HL-60 (cell line): ENCODE measurements around the gene HIP1R.
A peak's percentile ranks its signal among the peaks of the same experiment; 100 is the strongest.

Source experiments
- CTCF ChIP-seq: IDR thresholded peaks from one replicate; pipeline ENCODE4 v1.5.1; 2011; ENCODE audit warnings: low read length, control low read depth, inconsistent platforms; ENCODE audit not compliant: insufficient read depth
- POLR2AphosphoS5 ChIP-seq: IDR thresholded peaks from 2 replicates; pipeline ENCODE4 v1.6.1; 2012; ENCODE audit warnings: low read depth
- TF ChIP-seq, protein P1 (sequence below): IDR thresholded peaks from 2 replicates; pipeline ENCODE4 v1.6.1; 2012; ENCODE audit warnings: low read depth; ENCODE audit not compliant: insufficient replicate concordance

- TF ChIP-seq POLR2AphosphoS5 (peak; percentile 70), CTCF (no peak)
- TF ChIP-seq, protein P1, sequence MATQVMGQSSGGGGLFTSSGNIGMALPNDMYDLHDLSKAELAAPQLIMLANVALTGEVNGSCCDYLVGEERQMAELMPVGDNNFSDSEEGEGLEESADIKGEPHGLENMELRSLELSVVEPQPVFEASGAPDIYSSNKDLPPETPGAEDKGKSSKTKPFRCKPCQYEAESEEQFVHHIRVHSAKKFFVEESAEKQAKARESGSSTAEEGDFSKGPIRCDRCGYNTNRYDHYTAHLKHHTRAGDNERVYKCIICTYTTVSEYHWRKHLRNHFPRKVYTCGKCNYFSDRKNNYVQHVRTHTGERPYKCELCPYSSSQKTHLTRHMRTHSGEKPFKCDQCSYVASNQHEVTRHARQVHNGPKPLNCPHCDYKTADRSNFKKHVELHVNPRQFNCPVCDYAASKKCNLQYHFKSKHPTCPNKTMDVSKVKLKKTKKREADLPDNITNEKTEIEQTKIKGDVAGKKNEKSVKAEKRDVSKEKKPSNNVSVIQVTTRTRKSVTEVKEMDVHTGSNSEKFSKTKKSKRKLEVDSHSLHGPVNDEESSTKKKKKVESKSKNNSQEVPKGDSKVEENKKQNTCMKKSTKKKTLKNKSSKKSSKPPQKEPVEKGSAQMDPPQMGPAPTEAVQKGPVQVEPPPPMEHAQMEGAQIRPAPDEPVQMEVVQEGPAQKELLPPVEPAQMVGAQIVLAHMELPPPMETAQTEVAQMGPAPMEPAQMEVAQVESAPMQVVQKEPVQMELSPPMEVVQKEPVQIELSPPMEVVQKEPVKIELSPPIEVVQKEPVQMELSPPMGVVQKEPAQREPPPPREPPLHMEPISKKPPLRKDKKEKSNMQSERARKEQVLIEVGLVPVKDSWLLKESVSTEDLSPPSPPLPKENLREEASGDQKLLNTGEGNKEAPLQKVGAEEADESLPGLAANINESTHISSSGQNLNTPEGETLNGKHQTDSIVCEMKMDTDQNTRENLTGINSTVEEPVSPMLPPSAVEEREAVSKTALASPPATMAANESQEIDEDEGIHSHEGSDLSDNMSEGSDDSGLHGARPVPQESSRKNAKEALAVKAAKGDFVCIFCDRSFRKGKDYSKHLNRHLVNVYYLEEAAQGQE = no peak
Measured at GRCh38 chr12:122889761-122890520, 54.7 kb downstream of the HIP1R start.
